GM19463 (cell line): Measurements from ENCODE around the gene PIGQ.
"Not testable (repeated sequence)": the region's sequence is repeated elsewhere in the genome, so short reads cannot be mapped to it uniquely, and the experiment has no call there.

Experiments used
- ATAC-seq: cut with Tn5 transposase; IDR thresholded peaks from one replicate; pipeline ENCODE4 v1.9.1; 2021; ENCODE audit warnings: mild to moderate bottlenecking, moderate library complexity; ENCODE audit not compliant: unreplicated experiment

Gene PIGQ

GRCh38 chr16:583815-584591, 14.2 kb downstream of the PIGQ start:
- no peak for ATAC-seq

- ATAC-seq = no peak
Measured at GRCh38 chr16:585351-585750, 15.6 kb downstream of the PIGQ start.

- ATAC-seq = no peak
Measured at GRCh38 chr16:586047-586644, 16.4 kb downstream of the PIGQ start.

- no peak for ATAC-seq
Measured at GRCh38 chr16:586645-587590, 17.1 kb downstream of the PIGQ start.

- peak; percentile 3 for ATAC-seq
Measured at GRCh38 chr16:588639-588888, 18.8 kb downstream of the PIGQ start.

- peak; percentile 60 for ATAC-seq
Measured at GRCh38 chr16:588889-589657, 19.3 kb downstream of the PIGQ start.

GRCh38 chr16:589658-590187, 20.0 kb downstream of the PIGQ start, which contains the start of gene RAB40C:
Gene RAB40C (plus strand): TSS chr16:590066. CDS start chr16:590292, 226 bp downstream.
- ATAC-seq = peak; percentile 75

GRCh38 chr16:590188-590814, 20.5 kb downstream of the PIGQ start:
- ATAC-seq = no peak

GRCh38 chr16:590815-591200, 21.0 kb downstream of the PIGQ start:
- no peak for ATAC-seq

- ATAC-seq = no peak
Measured at GRCh38 chr16:591231-591630, 21.5 kb downstream of the PIGQ start.

- no peak for ATAC-seq
Measured at GRCh38 chr16:591892-592517, 22.2 kb downstream of the PIGQ start.

- no peak for ATAC-seq
Measured at GRCh38 chr16:592518-593306, 22.9 kb downstream of the PIGQ start.

GRCh38 chr16:593406-593805, 23.6 kb downstream of the PIGQ start:
- ATAC-seq = no peak

GRCh38 chr16:593807-594206, 24.0 kb downstream of the PIGQ start:
- no peak for ATAC-seq

- ATAC-seq = no peak
Measured at GRCh38 chr16:595094-595528, 25.3 kb downstream of the PIGQ start.

- ATAC-seq = no peak
Measured at GRCh38 chr16:595942-596735, 26.4 kb downstream of the PIGQ start.

- ATAC-seq = no peak
Measured at GRCh38 chr16:596736-597060, 26.9 kb downstream of the PIGQ start.

- not testable (repeated sequence) for ATAC-seq
Measured at GRCh38 chr16:597655-598054, 27.9 kb downstream of the PIGQ start.
